IPS-NIHi11 (cell line): ENCODE measurements around the gene KLC3.
A peak's percentile ranks its signal among the peaks of the same experiment; 100 is the strongest.
"Not testable (repeated sequence)": the region's sequence is repeated elsewhere in the genome, so short reads cannot be mapped to it uniquely, and the experiment has no call there.

Experiments used
- DNase-seq: peaks from one replicate; pipeline ENCODE4 v3.0.0; 2012; ENCODE audit warnings: mixed read lengths, low spot score

Gene KLC3

GRCh38 chr19:45320997-45321775 is 19.4 kb upstream of the KLC3 start:
- DNase-seq: no peak

GRCh38 chr19:45321848-45322247 is 18.7 kb upstream of the KLC3 start:
- no peak for DNase-seq

- no peak for DNase-seq
Measured at GRCh38 chr19:45322311-45322710, 18.2 kb upstream of the KLC3 start.

- no peak for DNase-seq
Measured at GRCh38 chr19:45322744-45323281, 17.7 kb upstream of the KLC3 start, which contains the start of gene CKM. Gene CKM (minus strand): TSS chr19:45322875. CDS start chr19:45319713, 3,162 bp downstream.

GRCh38 chr19:45323671-45324081 is 16.9 kb upstream of the KLC3 start:
- peak; percentile 65 for DNase-seq

GRCh38 chr19:45324349-45324907 is 16.1 kb upstream of the KLC3 start:
- DNase-seq: no peak

- DNase-seq: no peak
Measured at GRCh38 chr19:45327404-45328143, 13.0 kb upstream of the KLC3 start.

- DNase-seq: peak; percentile 19
Measured at GRCh38 chr19:45331411-45331810, 9.1 kb upstream of the KLC3 start.

GRCh38 chr19:45333609-45334303 is 6.8 kb upstream of the KLC3 start:
- DNase-seq: no peak

- not testable (repeated sequence) for DNase-seq
Measured at GRCh38 chr19:45334881-45335280, 5.7 kb upstream of the KLC3 start.

- DNase-seq: no peak
Measured at GRCh38 chr19:45336696-45337251, 3.8 kb upstream of the KLC3 start.

- no peak for DNase-seq
Measured at GRCh38 chr19:45339629-45340028, 921 bp upstream of the KLC3 start.

GRCh38 chr19:45340899-45341453 is 426 bp downstream of the KLC3 start:
- peak; percentile 66 for DNase-seq

- no peak for DNase-seq
Measured at GRCh38 chr19:45342911-45343310, 2.4 kb downstream of the KLC3 start.

- DNase-seq: peak; percentile 32
Measured at GRCh38 chr19:45344621-45345505, 4.3 kb downstream of the KLC3 start.

GRCh38 chr19:45345506-45345860 is 4.9 kb downstream of the KLC3 start:
- DNase-seq: peak; percentile 8

GRCh38 chr19:45346449-45346848 is 5.9 kb downstream of the KLC3 start:
- peak; percentile 80 for DNase-seq

- DNase-seq: peak; percentile 40
Measured at GRCh38 chr19:45347570-45348366, 7.2 kb downstream of the KLC3 start.

- peak; percentile 65 for DNase-seq
Measured at GRCh38 chr19:45348367-45349125, 8.0 kb downstream of the KLC3 start.
